HFFc6 (cell line): Measurements from ENCODE around the gene RNU4-1. TPM values are rescaled to one million over a fixed set of nuclear protein-coding genes. Genes with fewer than 3 reads are reported as not detected.

ENCODE experiments used
- DNase-seq: peaks from one replicate; pipeline ENCODE4 v3.0.0-alpha.2; 2018
- H3K27ac Mint-ChIP-seq: 2 replicates; pipeline ENCODE4 v1.8.0; 2020; ENCODE audit warnings: mild to moderate bottlenecking, mixed read lengths
- H3K27me3 Mint-ChIP-seq: 2 replicates; pipeline ENCODE4 v1.8.0; 2021; ENCODE audit warnings: mild to moderate bottlenecking, moderate library complexity, mixed read lengths; ENCODE audit not compliant: insufficient read depth
- H3K36me3 Mint-ChIP-seq: 2 replicates; pipeline ENCODE4 v1.8.0; 2021; ENCODE audit warnings: low read depth, mixed read lengths
- H3K4me1 Mint-ChIP-seq: 2 replicates; pipeline ENCODE4 v1.8.0; 2020; ENCODE audit warnings: low read depth, mixed read lengths
- H3K4me3 Mint-ChIP-seq: 2 replicates; pipeline ENCODE4 v1.8.0; 2020; ENCODE audit warnings: mild to moderate bottlenecking, moderate library complexity, mixed read lengths
- H3K9me3 Mint-ChIP-seq: 2 replicates; pipeline ENCODE4 v1.8.0; 2020; ENCODE audit warnings: mild to moderate bottlenecking, mixed read lengths
- CTCF ChIP-seq: fragments of 200-600 bp; sonication (generic); IDR thresholded peaks from 2 replicates; pipeline ENCODE4 v1.5.0; 2021; ENCODE audit warnings: antibody characterized with exemption, mild to moderate bottlenecking
- total RNA-seq, 6 experiments: library from RNA; stranded (reverse); fragmentation: NEBNext Ultra II Directional; extraction: Animal tissue kit (Norgen Biotek cat#: 25700); gene quantifications; 2 replicates in 1 of 6; 3 replicates in 5 of 6; pipeline ENCODE4 v1.2.3, GENCODE V29; 2021

RNU4-1 gene
- total RNA-seq, 6 experiments from 2014 or later, result 766 to 1,512 (median 1,200) TPM

- Mint-ChIP-seq H3K36me3 (peaks cover 32% of the 10 kb centered on the region), H3K4me1 (peaks cover 57% of the 10 kb centered on the region), H3K4me3 (peak overlapping the region; percentile 96), H3K27ac (peak overlapping the region; percentile 83), H3K9me3 (no peaks in the 10 kb centered on the region), H3K27me3 (0 out of 2 replicates have a peak, but pooled peaks cover 1% of the 10 kb centered on the region)
- no peak for TF ChIP-seq CTCF
- DNase-seq, result no peak
Observed at GRCh38 chr12:120264086-120264903, 28.7 kb downstream of the RNU4-1 start.

GRCh38 chr12:120263748-120264085 lies 29.3 kb downstream of the RNU4-1 start:
- peak overlapping the region; percentile 96 for H3K4me3 Mint-ChIP-seq
- H3K4me1 Mint-ChIP-seq, result peaks cover 60% of the 10 kb centered on the region
- no peak for TF ChIP-seq CTCF
- no peak for DNase-seq
- no peaks in the 10 kb centered on the region for H3K9me3 Mint-ChIP-seq
- peaks cover 32% of the 10 kb centered on the region for H3K36me3 Mint-ChIP-seq
- H3K27ac Mint-ChIP-seq, result peak overlapping the region; percentile 83
- H3K27me3 Mint-ChIP-seq, result 0 out of 2 replicates have a peak, but pooled peaks cover 1% of the 10 kb centered on the region

GRCh38 chr12:120262852-120263747 lies 29.9 kb downstream of the RNU4-1 start:
- Mint-ChIP-seq H3K4me3 (peak overlapping the region; percentile 96), H3K9me3 (no peaks in the 10 kb centered on the region), H3K27me3 (0 out of 2 replicates have a peak, but pooled peaks cover 1% of the 10 kb centered on the region), H3K36me3 (peaks cover 32% of the 10 kb centered on the region), H3K4me1 (peaks cover 66% of the 10 kb centered on the region), H3K27ac (peak overlapping the region; percentile 83)
- no peak for DNase-seq
- TF ChIP-seq CTCF, result no peak

GRCh38 chr12:120261951-120262851 lies 30.8 kb downstream of the RNU4-1 start:
- Mint-ChIP-seq H3K4me1 (peaks cover 75% of the 10 kb centered on the region), H3K4me3 (peak overlapping the region; percentile 96), H3K27ac (peak overlapping the region; percentile 83), H3K36me3 (peaks cover 32% of the 10 kb centered on the region), H3K27me3 (0 out of 2 replicates have a peak, but pooled peaks cover 1% of the 10 kb centered on the region), H3K9me3 (no peaks in the 10 kb centered on the region)
- TF ChIP-seq CTCF, result no peak
- peak; percentile 55 for DNase-seq

DNA sequence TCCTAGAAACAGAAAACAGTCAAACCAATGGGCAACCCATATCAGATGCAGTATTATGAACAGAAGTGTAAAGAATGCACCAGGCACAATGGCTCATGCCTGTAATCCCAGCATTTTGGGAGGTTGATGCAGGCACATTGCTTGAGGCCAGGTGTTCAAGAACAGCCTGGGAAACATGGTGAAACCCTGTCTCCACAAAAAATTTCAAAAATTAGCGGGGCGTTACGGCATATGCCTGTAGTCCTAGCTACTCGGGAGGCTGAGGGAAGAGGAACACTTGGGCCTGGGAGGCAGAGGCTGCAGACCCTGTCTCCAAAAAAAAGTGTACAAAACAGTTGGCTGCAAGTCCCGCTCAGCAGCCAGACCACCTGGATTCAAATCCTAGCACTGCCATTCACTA lies 32.4 kb downstream of the RNU4-1 start:
- Mint-ChIP-seq H3K27me3 (0 out of 2 replicates have a peak, but pooled peaks cover 1% of the 10 kb centered on the region), H3K4me1 (peaks cover 83% of the 10 kb centered on the region), H3K4me3 (peak overlapping the region; percentile 11), H3K9me3 (no peaks in the 10 kb centered on the region), H3K27ac (peak overlapping the region; percentile 71), H3K36me3 (peaks cover 38% of the 10 kb centered on the region)
- TF ChIP-seq CTCF, result no peak
- no peak for DNase-seq
